GM21367 (cell line): Measurements from ENCODE around the gene INPP4B.

Experiments used
- ATAC-seq: cut with Tn5 transposase; IDR thresholded peaks from one replicate; pipeline ENCODE4 v1.9.1; 2021; ENCODE audit not compliant: unreplicated experiment

The INPP4B gene

DNA sequence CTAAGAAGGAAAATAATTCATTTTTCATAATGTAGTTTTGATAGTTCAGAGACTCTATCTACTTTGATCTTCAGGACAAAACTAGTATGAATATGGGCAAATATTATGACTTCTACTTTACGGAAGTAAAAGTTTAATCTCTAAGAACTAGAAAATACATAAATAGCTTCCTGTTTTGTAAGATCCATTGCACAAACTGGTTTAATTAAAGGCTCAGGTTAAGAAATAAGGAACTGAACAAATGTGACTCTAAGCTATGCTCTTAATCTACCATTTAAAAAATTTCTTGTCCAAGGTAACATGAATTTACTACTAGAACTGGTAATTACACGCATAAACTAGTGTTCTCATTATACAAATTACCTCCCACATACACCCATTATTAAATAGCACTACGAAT lies 360.6 kb downstream of the INPP4B start:
- ATAC-seq, result no peak

DNA sequence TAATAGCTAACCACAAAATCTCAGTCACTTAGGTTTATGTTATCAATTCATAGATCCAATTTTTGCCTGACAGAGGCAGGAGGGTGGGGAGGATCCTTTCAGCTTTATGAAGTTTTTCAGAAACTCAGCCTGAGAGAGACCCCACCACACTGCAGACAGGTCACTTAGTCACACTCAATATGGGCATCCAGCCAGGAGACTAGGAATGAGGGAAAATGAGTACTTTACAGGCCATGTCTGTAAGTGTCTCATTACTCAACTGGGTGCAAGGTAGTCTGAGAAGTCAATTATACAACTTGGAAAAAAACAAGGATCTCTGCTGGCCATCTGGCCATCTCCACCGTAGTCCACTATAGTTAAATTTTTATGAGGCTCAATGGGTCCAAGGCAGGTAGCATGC lies 365.9 kb downstream of the INPP4B start:
- ATAC-seq, result no peak

DNA sequence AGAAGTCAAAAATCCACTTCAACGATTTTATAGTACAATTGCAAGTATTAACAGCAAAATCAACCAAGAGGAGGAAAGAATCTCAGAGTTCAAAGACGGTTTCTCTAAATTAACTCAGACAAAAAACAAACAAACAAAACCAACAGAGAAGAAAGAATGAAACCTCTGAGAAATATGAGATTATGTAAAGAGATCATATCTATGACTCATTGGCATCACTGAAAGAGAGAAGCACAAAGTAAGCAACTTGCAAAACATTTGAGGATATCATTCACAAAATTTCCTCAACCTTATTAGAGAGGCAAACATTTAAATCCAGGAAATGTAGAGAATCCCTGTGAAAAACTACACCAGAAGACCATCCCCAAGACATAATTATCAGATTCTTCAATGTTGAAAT lies 370.4 kb downstream of the INPP4B start:
- no peak for ATAC-seq

DNA sequence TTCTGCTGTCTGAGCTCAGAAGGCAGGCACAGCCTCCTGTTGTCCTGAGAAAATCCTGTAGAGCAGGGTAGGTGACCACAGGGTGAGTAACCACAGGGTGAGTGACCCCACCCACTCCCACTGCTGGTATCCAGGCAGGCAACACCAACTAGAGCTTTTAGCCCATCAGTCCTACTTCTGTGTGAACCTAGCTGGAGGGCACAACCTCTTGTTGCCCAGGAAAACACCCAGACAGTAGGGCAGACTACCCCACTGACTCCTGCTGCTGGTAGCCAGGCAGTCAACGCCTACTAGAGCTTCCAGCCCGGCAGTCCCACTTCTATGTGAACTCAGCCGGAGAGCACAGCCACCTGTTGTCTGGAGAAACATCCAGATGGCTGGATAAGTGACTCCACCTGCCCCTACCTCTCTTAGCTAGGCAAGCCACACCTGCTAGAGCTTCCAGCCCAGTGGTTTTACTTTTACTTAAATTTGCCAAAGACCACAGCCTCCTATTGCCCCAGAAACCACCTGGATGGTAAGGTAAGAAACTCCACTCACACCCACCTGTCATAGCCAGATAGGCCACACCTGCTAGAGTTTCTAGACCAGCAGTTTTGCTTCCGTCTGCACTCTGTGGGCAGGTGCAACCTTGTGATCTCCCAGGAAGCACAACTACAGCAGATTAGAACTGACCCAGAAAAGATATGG lies 371.6 kb downstream of the INPP4B start:
- ATAC-seq, result no peak

DNA sequence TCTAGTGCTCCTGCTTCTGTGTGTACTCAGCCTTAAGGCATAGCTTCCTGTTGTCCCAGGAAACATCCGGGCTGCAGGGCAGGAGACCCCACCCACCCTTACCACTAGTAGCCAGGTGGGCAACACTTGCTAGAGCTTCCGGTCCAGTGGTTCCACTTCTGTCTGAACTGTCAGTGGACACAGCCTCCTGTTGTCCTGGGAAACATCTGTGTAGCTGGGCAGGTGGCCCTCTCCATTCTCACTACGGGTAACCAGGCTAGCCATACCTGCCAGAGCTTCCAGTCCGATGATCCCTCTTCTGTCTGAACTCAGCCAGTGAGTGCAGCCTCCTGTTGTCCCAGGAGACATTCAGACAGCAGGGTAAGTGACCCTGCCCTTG lies 372.2 kb downstream of the INPP4B start:
- no peak for ATAC-seq

DNA sequence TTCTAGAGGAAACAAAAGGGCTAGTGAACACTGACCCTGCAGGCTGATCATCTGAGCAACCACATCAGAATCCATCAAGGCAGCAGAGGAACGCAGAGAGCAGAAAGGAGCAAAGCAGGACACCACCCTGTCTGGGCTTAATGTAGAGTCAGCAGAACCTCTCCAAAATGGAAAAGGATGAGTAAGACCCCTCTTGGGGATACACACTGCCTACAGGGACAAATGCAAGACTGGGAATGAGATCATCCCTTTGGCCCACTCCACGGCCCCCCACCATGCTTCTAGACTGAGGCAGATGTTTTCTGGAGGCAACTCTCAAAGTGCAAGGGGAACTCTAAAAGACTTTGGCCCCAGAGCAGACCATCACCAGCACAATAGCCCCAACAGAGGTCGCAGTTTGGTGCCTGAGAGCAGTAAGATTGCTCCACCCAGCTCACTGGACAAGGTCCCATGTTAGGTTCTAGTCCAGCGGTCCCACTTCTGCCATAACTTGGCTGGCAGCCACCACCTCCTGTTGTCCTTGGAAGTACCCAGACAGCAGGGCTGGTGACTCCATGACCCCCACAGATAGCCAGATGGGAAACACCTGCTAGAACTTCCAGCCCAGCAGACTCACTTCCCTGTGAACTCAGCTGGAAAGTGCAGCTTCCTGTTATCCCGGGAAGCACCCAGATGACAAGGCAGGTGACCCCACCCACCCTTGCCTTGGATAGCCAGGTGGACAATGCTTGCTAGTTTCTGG lies 372.7 kb downstream of the INPP4B start:
- ATAC-seq, result no peak

DNA sequence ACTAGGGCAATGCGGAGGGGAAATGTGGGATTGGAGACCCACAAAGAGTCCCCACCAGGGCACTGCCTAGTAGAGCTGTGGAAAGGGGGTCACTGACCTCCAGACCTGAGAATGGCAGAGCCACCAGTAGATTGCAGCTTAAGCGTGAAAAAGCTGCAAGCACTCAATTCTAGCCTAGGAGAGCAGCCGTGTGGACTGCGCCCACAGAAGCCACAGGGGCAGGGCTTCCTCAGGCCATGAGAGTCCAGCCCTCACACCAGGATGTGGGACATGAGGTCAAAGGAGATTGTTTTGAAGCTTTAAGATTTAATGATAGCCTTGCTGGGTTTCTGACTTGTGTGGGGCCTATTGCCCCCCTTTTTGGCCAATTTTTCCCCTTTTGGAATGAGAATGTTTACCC lies 379.0 kb downstream of the INPP4B start:
- ATAC-seq, result no peak

DNA sequence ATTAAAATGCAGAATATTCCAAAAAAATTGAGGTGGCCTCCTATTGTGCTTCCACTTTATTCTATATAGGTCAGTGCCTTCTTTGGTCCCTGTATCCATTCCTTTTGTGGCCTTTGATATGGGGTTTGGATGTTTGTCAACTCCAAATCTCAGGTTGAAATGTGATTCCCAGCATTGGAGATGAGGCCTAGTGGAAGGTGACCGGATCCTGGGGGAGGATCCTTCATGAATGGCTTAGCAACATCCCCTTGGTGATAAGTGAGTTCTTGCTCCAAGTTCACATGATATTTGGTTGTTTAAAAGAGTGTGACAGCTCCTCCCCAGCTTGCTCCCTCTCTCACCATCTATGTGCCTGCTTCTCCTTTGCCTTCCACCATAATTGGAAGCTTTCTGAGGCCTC lies 380.6 kb downstream of the INPP4B start:
- no peak for ATAC-seq

DNA sequence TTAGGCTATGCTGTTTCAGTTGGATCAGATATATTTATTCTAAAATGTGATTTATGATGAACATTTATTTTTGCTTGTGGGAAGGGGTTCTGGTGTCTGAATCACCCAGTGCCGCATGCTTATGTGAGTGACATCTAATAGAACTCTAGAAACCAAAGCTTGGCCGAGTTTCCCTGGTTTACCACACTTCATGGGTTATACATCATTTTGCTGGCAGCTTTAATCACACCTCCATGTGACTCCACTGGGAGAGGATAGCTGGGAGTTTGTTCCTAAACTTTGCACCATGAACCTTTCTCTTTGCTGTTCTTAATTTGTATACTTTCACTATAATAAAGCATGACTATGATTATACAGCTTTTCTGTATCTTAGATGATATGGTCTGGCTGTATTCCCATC lies 382.9 kb downstream of the INPP4B start:
- no peak for ATAC-seq

DNA sequence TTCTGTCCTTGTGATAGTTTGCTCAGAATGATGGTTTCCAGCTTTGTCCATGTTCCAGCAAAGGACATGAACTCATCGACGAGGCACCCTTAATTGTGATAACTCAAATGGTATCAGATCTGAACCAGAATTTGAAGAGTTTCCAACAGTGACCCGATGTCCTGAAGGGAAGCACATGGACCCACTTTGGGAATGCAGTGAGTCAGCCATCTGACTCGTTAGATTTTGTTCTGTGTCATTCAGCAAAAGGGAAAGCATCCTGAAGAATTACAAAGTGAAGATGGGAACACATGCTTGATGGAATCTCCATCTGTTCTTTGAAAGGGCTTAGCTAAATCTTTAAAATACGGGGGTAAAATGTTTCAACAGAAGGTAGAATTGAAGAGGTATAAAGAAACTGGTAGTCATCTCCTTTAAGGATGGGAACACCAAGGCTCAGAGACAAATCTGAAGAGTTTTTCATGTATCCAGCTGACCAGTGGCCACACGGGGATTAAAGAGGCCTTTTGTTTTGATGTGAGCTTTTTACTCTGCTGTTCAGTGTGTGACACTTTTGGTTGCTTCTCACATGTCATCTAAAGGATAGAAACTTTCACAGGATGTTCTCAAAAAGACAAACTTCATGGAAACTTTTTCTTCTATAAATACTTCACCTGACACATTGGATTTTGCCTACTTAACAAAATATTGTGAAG lies 393.8 kb downstream of the INPP4B start:
- ATAC-seq, result no peak

DNA sequence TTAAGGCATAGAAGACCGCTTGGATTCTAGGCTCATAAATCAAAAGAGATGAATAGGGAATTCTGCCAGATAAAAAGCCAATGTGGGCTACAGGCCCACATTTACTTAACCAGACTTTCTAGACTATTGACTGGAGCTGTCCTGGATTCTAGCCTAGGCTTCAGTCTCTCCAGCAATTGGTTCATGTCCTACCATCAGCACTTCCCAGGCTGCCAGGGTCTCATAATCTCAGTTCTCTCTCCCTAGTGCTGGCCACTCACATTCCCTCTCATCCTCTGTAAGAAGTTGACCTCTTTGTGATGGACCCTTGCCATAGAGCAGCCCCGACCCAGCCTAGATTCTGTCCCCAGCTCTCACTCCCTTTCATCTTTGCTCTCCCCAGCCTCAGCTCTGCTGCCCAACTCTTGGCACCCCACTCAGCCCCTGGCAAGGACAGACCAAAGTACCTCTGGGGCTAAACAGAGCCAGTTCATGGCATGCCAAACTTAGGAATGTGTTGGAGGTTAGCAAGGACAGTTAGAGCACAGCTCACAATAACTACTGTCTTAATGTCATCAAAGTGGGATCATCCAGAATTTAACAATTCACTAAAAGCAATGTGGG lies 396.2 kb downstream of the INPP4B start:
- ATAC-seq, result no peak

DNA sequence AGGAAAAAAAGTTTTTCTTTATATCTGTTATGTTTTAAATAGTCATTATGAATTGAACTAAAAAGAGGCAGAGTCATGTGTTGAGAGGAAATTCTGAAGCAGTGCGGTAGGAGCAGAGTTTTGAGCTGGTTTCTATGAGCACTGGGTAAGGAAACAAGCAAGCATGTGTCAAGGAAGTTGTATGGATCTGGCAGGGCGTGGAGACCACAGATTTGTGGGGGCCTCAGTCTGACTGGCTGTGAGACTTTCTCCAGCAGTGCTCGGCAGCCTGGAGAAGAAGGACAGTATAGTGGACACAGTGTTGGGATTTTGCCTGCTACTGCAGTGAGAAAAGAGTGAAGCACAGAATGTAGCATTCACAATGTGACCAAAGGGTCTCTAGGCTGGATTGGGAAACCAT lies 399.1 kb downstream of the INPP4B start:
- ATAC-seq, result no peak

DNA sequence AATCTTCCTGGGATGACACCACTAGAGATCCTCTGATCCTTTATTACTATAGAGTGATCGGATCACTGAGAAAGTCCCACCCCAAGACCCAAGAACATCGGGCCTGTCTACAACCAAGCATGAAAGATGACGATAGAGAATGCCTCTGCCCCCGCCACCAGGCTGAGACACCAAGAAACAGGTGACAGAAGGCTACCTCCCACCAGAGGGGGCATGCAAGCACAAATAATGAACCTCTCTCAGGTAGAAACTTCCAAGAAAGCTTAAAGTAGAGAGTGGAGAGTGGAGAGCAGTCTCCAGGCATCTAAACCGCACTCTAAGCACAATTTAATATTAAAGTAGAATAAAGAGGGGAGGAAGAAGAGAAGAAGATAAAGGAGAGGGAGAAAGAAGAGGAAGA lies 402.6 kb downstream of the INPP4B start:
- ATAC-seq, result no peak

DNA sequence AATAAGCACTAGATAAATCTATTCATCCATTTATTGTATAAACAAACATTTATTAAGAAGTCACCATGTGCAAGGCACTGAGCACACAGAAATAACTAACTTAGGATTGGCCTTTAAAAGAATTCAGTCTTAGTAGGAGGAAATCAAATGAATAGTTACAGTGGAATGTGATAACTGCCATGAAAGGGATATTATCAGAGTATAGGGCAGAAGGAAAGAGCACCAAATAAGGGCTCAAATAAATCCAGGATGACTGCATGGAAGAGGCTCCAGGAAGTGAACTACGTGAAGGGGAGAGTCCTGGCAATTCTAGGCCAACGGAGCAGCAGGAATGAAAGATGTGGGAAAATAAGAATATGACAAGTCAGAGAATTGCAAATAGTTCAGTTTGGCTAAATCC lies 406.0 kb downstream of the INPP4B start:
- ATAC-seq, result no peak

DNA sequence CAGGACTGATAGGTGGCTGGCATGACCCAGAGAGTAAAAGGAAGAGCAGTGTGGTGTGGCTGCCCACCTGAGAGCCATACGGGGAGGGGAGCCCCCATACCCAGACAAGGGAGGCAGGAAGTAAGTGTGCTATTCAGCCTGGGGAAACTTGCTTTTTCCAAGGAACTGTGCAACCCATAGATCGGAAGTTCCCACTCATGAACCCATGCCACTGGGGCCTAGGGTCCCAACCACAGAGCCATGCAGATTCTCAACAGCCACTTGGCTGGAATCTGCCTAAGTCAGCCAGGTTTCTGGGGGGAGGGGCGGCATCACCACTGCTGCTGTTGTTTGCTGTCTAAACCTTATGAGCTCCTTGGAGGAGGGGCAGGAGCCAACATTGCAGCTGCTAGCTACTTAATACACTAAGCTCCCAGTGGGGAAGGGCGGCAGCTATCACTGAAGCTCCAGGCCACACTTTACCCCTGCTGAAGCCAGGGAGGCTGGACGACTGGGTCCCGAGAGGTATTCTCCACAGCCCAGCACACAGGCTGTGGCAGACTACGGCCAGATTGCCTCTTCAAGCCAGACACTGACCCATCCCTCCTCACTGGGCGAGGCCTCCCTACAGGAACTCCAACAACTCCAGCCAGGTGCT lies 410.4 kb downstream of the INPP4B start:
- ATAC-seq, result no peak

DNA sequence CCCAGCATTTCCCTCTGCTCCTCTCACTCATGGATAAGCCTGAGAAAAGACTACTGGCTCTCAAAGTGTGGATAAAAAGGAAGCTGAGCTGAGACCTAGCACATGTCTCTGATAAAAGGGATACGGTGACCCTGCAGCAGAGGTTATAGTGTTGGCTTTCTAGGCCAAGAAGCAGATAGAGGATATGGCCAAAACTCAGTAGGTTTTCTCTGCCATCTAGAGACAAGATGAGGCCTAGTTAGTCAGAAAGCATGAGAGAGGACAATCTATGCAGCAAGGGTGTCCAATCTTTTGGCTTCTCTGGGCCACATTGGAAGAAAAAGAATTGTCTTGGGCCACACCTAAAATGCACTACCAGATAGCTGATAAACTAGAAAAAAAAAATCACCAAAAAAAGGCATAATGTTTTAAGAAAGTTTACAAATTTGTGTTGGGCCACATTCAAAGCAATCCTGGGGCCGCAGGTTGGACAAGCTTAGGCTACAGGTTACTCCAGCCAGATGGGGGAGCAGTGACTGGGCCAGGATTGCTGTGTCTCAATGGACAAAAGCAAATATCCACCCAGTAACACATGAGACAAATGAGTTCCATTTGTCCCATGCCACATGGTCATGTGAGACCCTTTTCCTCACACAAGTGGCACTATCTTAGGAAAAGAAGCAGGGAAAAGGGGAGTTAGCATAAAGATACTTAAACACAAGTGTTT lies 411.4 kb downstream of the INPP4B start:
- ATAC-seq, result no peak

DNA sequence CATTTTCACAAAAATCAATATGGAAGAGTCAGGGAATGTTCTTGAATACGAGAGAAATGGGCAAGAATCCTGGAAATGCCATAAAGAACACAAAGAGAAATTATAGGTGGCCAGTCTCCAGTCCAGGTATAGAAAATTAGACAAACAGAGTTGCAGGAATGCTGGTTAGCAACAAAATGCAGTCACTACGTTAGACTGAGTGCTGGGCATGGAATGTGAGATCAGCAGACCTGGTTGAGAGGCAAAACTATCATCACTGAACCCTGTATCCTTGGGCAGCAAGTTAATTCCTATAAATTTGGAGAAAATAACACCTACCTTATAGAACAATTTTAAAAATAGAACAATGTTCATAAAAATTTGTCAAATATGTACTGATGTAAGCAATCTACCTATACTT lies 417.4 kb downstream of the INPP4B start:
- no peak for ATAC-seq

DNA sequence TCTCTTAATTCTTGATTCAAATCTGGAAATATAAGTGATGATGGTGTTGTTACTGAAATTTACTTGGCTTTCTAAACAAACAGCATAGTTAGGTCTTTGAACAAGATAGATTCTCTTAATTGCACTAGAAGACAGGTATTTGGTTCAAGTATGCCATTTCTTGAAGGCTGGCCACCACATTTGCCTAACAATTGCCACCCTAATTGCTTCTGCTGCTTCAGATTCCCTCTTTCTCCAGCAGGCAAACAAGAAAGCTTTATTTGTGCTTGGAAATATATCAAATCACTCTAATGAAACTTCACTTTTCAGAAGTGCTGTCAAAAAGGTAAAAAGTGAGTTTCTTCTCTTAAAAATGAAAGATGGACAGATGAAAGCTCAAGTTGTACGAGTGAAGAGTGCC lies 418.6 kb downstream of the INPP4B start:
- no peak for ATAC-seq

DNA sequence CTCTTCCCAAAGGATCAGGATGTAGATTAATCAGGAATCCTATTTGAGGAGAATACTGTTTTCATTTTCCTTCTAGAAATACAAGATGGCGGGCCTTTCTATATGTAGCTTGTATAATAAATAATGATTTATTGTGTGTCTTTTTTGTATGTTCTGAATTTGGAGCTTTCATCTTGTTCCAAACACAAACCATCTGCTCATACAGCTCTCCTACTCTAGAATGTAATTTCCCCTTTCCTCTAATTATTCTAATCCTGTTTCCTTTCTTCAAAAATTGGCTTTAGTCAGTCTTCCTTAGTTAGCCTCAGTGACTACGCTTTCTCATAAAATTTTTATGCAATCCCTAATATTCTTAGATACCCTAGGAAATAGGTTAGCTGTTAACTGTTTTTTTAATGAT lies 422.2 kb downstream of the INPP4B start:
- no peak for ATAC-seq

DNA sequence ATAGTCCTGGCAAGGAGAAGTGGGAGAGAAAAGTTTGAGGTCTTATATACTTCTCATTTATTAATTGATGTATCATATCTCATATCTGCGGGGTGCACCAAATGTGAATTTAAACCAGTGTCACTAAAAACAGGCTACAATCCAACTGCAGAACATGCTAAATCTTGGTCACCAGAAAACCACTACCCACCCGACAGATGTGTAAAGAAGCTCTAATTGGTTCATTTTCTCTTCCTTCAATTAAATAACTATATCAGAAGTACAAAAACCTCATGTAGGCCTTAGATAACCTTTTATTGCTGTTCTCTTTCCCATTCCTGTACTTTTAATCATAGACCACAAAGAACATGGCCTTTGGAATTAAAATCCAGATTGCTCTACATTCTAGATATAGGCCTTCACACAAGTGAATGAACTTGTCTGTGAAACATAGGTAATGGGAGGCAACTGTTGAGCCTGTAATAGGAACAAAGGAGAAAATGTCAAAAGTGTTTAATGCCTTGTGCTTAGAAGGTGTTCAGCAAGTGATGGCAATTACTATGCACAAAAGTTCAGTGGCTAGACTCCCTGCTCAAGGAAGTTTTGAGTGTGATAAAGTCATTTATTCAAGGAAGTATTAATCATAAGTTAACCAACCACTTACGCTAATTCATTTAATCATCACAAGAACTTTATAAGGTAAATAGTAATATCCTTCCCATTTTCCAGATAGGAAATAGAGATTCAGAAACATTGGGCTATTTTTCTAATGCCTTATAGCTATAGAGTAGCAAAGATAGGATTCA lies 425.6 kb downstream of the INPP4B start:
- no peak for ATAC-seq
